22Rv1 (cell line): ENCODE data around the gene HCN1.

Experiments
- H3K27ac ChIP-seq: fragments of 450-650 bp; 2 replicates; pipeline ENCODE4 v1.5.1; 2017
- ZFX ChIP-seq: fragments of 450-650 bp; IDR thresholded peaks from 2 replicates; pipeline ENCODE4 v1.6.1; 2017; ENCODE audit warnings: antibody characterized with exemption, borderline replicate concordance
- TF ChIP-seq, protein P1 (sequence below): fragments of 450-650 bp; IDR thresholded peaks from 2 replicates; pipeline ENCODE4 v1.5.1; 2017; ENCODE audit warnings: mild to moderate bottlenecking

HCN1 gene

GRCh38 chr5:45205403-45205961 lies 490.7 kb downstream of the HCN1 start:
- TF ChIP-seq, protein P1, sequence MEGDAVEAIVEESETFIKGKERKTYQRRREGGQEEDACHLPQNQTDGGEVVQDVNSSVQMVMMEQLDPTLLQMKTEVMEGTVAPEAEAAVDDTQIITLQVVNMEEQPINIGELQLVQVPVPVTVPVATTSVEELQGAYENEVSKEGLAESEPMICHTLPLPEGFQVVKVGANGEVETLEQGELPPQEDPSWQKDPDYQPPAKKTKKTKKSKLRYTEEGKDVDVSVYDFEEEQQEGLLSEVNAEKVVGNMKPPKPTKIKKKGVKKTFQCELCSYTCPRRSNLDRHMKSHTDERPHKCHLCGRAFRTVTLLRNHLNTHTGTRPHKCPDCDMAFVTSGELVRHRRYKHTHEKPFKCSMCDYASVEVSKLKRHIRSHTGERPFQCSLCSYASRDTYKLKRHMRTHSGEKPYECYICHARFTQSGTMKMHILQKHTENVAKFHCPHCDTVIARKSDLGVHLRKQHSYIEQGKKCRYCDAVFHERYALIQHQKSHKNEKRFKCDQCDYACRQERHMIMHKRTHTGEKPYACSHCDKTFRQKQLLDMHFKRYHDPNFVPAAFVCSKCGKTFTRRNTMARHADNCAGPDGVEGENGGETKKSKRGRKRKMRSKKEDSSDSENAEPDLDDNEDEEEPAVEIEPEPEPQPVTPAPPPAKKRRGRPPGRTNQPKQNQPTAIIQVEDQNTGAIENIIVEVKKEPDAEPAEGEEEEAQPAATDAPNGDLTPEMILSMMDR, result no peak
- TF ChIP-seq ZFX, result no peak
- H3K27ac ChIP-seq, result no peak overlapping the region
